ENCODE measurements around the gene ZDHHC18.

Gene ZDHHC18

GRCh38 chr1:26822737-26823395 is 3.6 kb upstream of the ZDHHC18 start:
- H3K4me3 ChIP-seq (ENCODE audit: low read depth, low read length), result no peak overlapping the region
- TF ChIP-seq, protein P1, sequence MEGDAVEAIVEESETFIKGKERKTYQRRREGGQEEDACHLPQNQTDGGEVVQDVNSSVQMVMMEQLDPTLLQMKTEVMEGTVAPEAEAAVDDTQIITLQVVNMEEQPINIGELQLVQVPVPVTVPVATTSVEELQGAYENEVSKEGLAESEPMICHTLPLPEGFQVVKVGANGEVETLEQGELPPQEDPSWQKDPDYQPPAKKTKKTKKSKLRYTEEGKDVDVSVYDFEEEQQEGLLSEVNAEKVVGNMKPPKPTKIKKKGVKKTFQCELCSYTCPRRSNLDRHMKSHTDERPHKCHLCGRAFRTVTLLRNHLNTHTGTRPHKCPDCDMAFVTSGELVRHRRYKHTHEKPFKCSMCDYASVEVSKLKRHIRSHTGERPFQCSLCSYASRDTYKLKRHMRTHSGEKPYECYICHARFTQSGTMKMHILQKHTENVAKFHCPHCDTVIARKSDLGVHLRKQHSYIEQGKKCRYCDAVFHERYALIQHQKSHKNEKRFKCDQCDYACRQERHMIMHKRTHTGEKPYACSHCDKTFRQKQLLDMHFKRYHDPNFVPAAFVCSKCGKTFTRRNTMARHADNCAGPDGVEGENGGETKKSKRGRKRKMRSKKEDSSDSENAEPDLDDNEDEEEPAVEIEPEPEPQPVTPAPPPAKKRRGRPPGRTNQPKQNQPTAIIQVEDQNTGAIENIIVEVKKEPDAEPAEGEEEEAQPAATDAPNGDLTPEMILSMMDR (IDR thresholded peaks at IDR 0.05; ENCODE audit: low read depth, low read length), result no peak
- in situ Hi-C loops (cut with HindIII; ENCODE audit: low sequenced_read_pairs), result no loop called here
- no peak for DNase-seq (ENCODE audit: low read depth, low spot score)

DNA sequence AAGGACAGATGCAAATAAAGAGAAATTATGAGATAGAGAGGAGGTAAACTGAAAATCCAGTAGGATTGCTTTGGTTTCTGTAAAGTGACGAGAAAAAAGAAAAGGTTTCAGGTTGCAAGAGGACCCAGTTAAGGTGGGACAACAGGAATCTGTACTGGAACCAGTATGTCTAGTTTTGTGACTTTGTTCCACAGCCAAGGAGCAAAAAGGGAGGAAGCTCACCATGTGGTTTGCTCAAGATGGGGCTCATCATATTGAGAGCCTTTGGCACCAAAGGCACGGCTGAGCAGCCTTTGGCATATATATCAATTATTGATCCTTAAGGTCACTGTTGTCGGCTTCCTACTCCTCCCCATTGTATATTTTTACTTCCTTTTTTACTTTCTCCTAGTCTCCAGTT is 1.8 kb upstream of the ZDHHC18 start:
- in situ Hi-C loops (cut with HindIII; ENCODE audit: low sequenced_read_pairs), result no loop called here
- no peak overlapping the region for H3K4me3 ChIP-seq (ENCODE audit: low read depth, low read length)
- DNase-seq (ENCODE audit: low read depth, low spot score), result no peak
- TF ChIP-seq, protein P1 (IDR thresholded peaks at IDR 0.05; ENCODE audit: low read depth, low read length), result no peak

DNA sequence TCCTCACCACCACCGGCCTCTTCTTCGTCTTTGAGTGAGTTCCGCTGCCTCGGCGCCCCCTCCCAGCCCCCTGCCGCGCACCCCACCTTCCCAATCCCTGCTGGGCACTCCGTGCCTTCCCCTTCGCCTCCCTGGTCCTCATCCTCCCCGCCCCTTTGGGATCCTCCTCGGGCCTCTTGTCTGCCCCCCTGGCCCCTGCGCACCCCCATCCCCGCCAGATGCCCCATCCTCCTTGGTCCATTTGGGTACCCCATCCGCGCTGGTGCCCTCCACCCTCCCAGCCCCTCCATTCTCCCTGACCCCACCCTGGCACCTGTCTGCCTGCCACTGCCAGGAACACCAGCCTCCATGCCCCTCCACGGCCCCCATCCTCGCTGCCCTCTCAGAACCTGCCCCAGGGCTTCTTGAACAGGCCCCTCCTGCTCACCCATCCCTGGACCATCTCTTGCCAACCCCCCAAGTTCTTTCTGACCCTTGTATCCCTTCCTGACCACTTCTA is 667 bp downstream of the ZDHHC18 start:
- DNase-seq (ENCODE audit: low read depth, low spot score), result no peak
- in situ Hi-C loops (cut with HindIII; ENCODE audit: low sequenced_read_pairs), result no loop called here
- TF ChIP-seq, protein P1 (IDR thresholded peaks at IDR 0.05; ENCODE audit: low read depth, low read length), result no peak
- H3K4me3 ChIP-seq (ENCODE audit: low read depth, low read length), result peak overlapping the region; percentile 73

GRCh38 chr1:26827663-26828062 is 1.2 kb downstream of the ZDHHC18 start:
- TF ChIP-seq, protein P1 (IDR thresholded peaks at IDR 0.05; ENCODE audit: low read depth, low read length), result no peak
- no peak for DNase-seq (ENCODE audit: low read depth, low spot score)

GRCh38 chr1:26828411-26828991 is 2.0 kb downstream of the ZDHHC18 start:
- DNase-seq (ENCODE audit: low read depth, low spot score), result no peak
- in situ Hi-C loops (cut with HindIII; ENCODE audit: low sequenced_read_pairs), result no loop called here
- H3K4me3 ChIP-seq (ENCODE audit: low read depth, low read length), result no peak overlapping the region
- TF ChIP-seq, protein P1 (IDR thresholded peaks at IDR 0.05; ENCODE audit: low read depth, low read length), result no peak

More at GRCh38 chr1:26827663-26828062, 1.2 kb downstream of the ZDHHC18 start:
- in situ Hi-C loops (cut with HindIII; ENCODE audit: low sequenced_read_pairs), result no loop called here
- H3K4me3 ChIP-seq (ENCODE audit: low read depth, low read length), result peak overlapping the region; percentile 73

DNA sequence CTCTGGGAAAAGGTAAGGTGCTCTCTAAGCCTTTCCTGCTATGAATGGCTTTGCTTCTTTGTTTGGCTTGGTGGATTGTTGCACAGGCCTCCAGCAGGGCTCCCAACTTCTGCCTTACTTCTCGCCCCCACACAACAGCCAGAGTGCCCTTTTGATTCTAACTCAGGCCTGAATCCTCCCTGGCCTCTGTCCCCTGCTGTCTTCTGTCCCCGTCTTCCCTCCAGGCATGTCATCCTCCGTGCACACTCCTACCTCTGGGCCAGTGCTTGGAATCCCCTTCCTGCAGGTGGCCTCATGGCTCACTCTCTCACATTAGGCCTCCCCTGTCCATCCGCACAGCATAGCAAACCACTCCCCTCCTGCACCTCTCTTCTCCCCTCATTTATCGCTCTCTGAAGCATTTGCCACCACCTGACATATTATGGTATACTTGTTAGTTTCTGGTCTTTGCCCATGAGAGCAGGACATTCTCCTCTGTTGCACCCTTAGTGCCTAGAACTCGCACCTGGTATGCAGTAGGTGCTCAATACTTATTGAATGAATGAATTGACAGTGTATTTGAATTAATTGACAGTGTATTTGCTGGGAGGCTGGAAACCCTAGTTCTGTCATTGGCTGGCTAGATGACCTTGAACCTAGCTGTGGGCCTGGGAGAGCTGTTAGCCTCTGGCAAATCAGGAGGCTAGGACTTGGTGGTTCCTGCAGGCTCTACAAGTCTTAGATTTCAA is 2.9 kb downstream of the ZDHHC18 start:
- no peak overlapping the region for H3K4me3 ChIP-seq (ENCODE audit: low read depth, low read length)
- in situ Hi-C loops (cut with HindIII; ENCODE audit: low sequenced_read_pairs), result no loop called here
- TF ChIP-seq, protein P1 (IDR thresholded peaks at IDR 0.05; ENCODE audit: low read depth, low read length), result no peak

More for the DNA sequence above, 2.9 kb downstream of the ZDHHC18 start:
- DNase-seq (ENCODE audit: low read depth, low spot score), result no peak

Measured in astrocyte of the spinal cord (primary cell).